Upper lobe of left lung (tissue), 6 donors: ENCODE measurements around the gene SLC25A21. TPM values are rescaled to one million over a fixed set of nuclear protein-coding genes. Genes with fewer than 3 reads are reported as not detected.
A peak's percentile ranks its signal among the peaks of the same experiment; 100 is the strongest.

Source experiments
- ATAC-seq, 2 donors: fragments of 200-7000 bp; cut with Tn5 transposase; one replicate each; pipeline ENCODE4 v1.9.1; 2022; ENCODE audit warnings: mild to moderate bottlenecking in 2 of 2, moderate library complexity in 2 of 2; ENCODE audit not compliant: low FRiP score in 2 of 2
- DNase-seq, 2 donors: peaks; one replicate each; pipeline ENCODE4 v3.0.0-alpha.2; 2019 to 2020
- H3K27ac ChIP-seq, 4 donors: fragments of 200-600 bp; sonication (generic); one replicate each; pipeline ENCODE4 v1.5.1; 2016 to 2019
- H3K27me3 ChIP-seq, 4 donors: fragments of 200-600 bp; sonication (generic); one replicate each; pipeline ENCODE4 v1.5.1; 2017 to 2019
- H3K36me3 ChIP-seq, 4 donors: fragments of 200-600 bp; sonication (generic); one replicate each; pipeline ENCODE4 v1.5.1; 2016 to 2019
- H3K4me1 ChIP-seq, 4 donors: fragments of 200-600 bp; sonication (generic); one replicate each; pipeline ENCODE4 v1.5.1; 2018 to 2019
- H3K4me3 ChIP-seq, 4 donors: fragments of 200-600 bp; sonication (generic); one replicate each; pipeline ENCODE4 v1.5.1; 2017 to 2019; ENCODE audit warnings: mild to moderate bottlenecking in 2 of 4, moderate library complexity in 1 of 4
- H3K9me3 ChIP-seq, 4 donors: fragments of 200-600 bp; sonication (generic); one replicate each; pipeline ENCODE4 v1.5.1; 2018 to 2019
- CTCF ChIP-seq, 6 experiments: fragments of 450-650 bp in 4 of 6; fragments of 200-600 bp in 2 of 6; sonication (generic) in 2 of 6; IDR thresholded peaks; one replicate each; pipeline ENCODE4 v1.5.1; 2016 to 2019; ENCODE audit warnings: antibody characterized with exemption in 6 of 6
- EP300 ChIP-seq, 4 donors: sonication (generic); formaldehyde crosslinking; IDR thresholded peaks; one replicate each; pipeline ENCODE4 v1.5.1; 2017; ENCODE audit warnings: antibody characterized with exemption in 4 of 4, control low read depth in 2 of 4
- POLR2A ChIP-seq, 4 donors: fragments of 450-650 bp; IDR thresholded peaks; one replicate each; pipeline ENCODE4 v1.5.1; 2016 to 2017; ENCODE audit warnings: antibody characterized with exemption in 4 of 4, mild to moderate bottlenecking in 2 of 4
- POLR2AphosphoS5 ChIP-seq, 2 donors: sonication (generic); formaldehyde crosslinking; IDR thresholded peaks; one replicate each; pipeline ENCODE4 v1.5.1; 2017; ENCODE audit warnings: antibody characterized with exemption in 2 of 2
- WGBS, 2 donors: methylation state at CpG; one replicate each; pipeline ENCODE4 v1.1.5; 2017 to 2018; 5-methylcytosine and 5-hydroxymethylcytosine counted together
- total RNA-seq, 6 donors: library from RNA; depleted of rRNA in 4 of 6; stranded (reverse); fragments of >200 nt in 4 of 6; gene quantifications; one replicate each; pipeline versions ENCODE4 v1.1.0 to v1.2.1, GENCODE V29; 2016 to 2021
- donor health status: DM: no; HTN: no; CAD: no; lungs with moderate emphysema.
- donor health status: DM: no; HTN: yes; CAD: no; lungs with severe emphysema.

The SLC25A21 gene
- total RNA-seq, 6 donors from 2014 or later, result 0.15 to 1.7 (median 0.30) TPM; not detected in 3

DNA sequence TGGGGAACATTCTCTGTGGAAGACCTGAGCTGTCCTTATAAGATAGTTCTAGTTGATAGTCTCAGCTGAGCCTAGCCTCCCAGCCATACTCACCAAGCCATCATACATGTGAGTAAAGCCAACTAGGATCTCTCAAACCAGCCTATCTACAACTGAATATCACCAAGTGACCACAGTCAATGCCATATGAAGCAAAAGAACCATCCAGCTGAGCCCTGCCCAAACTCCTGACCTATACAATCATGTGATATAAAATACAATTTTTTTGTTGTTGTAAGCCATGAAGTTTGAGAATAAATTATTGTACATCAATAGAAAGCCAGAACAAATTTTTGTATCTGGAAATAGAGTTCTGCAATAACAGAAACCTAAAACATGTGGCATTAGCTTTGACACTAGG lies 118.3 kb downstream of the SLC25A21 start:
- no peak for DNase-seq
- ATAC-seq, result no peak
- Histone ChIP-seq H3K4me3 (no peak overlapping the region), H3K27me3 (no peaks in the 10 kb centered on the region), H3K4me1 (no peaks in the 10 kb centered on the region), H3K27ac (no peak overlapping the region), H3K36me3 (no peaks in the 10 kb centered on the region), H3K9me3 (peaks cover 0 to 10% (median 6%) of the 10 kb centered on the region in 4 donors)
- TF ChIP-seq POLR2A (IDR thresholded peaks at IDR 0.05) (no peak), POLR2AphosphoS5 (IDR thresholded peaks at IDR 0.05) (no peak), EP300 (IDR thresholded peaks at IDR 0.05) (no peak), CTCF (IDR thresholded peaks at IDR 0.05) (no peak)

GRCh38 chr14:37051680-37052079 lies 120.7 kb downstream of the SLC25A21 start:
- Histone ChIP-seq H3K4me3 (no peak overlapping the region), H3K9me3 (peaks cover 0 to 10% (median 6%) of the 10 kb centered on the region in 4 donors), H3K27ac (no peak overlapping the region), H3K27me3 (no peaks in the 10 kb centered on the region), H3K4me1 (no peaks in the 10 kb centered on the region), H3K36me3 (no peaks in the 10 kb centered on the region)
- 89 to 91% methylated on average over 5 of the region's 5 CpGs for WGBS, 2 donors
- DNase-seq (peak in 1 of 2 donors; percentile 40), ATAC-seq (no peak)
- no peak for TF ChIP-seq POLR2AphosphoS5 (IDR thresholded peaks at IDR 0.05)
- TF ChIP-seq EP300 (IDR thresholded peaks at IDR 0.05), result no peak
- no peak for TF ChIP-seq CTCF (IDR thresholded peaks at IDR 0.05)
- TF ChIP-seq POLR2A (IDR thresholded peaks at IDR 0.05), result no peak

DNA sequence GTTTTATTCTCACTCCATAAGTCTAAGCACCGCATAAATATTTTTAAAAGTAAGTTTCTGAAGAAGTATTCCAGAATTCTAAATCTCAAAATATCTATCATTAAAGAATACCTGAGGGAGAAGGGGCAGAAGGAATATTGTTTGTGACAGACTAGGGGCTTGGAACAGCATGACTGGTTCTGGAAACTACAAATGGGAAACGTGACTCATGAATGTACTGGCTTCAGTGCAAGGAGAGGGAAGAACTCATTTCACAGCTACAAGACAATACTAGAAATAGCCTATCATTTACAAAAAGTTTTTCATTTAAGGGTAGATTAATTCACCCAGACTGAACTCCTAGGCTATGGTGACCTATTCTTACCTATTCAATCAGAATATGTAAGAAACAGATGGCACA lies 121.3 kb downstream of the SLC25A21 start:
- DNase-seq, result no peak
- no peak overlapping the region for H3K27ac ChIP-seq
- WGBS, 2 donors, result 88 to 98% methylated on average over 2 of the region's 2 CpGs

DNA sequence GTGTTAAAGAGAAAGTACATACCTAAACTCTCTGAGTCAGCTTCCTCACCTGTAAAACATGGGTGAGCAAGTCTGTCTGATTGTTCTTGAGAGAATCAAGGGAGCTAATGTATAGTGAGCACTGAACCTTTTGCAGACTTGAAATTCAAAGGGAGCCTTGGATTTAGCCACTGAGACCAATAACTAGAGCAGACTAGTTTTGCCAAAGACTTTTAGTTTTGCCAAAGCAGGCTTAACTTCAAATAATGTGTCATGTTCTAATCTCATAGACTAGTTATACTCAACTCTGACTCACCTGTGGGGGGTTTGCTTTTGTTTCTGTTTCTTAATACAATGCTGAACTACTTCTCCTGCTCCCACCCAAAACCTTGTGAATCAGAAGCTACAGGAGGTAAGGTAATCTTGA lies 123.7 kb downstream of the SLC25A21 start:
- H3K27me3 ChIP-seq, result no peaks in the 10 kb centered on the region
- no peak overlapping the region for H3K27ac ChIP-seq
- H3K36me3 ChIP-seq, result no peaks in the 10 kb centered on the region
- DNase-seq (no peak), ATAC-seq (no peak)
- TF ChIP-seq POLR2AphosphoS5 (IDR thresholded peaks at IDR 0.05), result no peak
- TF ChIP-seq EP300 (IDR thresholded peaks at IDR 0.05), result no peak
- TF ChIP-seq POLR2A (IDR thresholded peaks at IDR 0.05), result no peak
- no peak for TF ChIP-seq CTCF (IDR thresholded peaks at IDR 0.05)
- no peak overlapping the region for H3K4me3 ChIP-seq
- no peaks in the 10 kb centered on the region for H3K9me3 ChIP-seq
- no peaks in the 10 kb centered on the region for H3K4me1 ChIP-seq

More for the DNA sequence above, 121.3 kb downstream of the SLC25A21 start:
- H3K27me3 ChIP-seq, result no peaks in the 10 kb centered on the region
- no peak overlapping the region for H3K4me3 ChIP-seq
- ATAC-seq, result no peak
- no peaks in the 10 kb centered on the region for H3K36me3 ChIP-seq
- no peaks in the 10 kb centered on the region for H3K4me1 ChIP-seq
- H3K9me3 ChIP-seq, result peaks cover 0 to 10% (median 6%) of the 10 kb centered on the region in 4 donors
- TF ChIP-seq EP300 (IDR thresholded peaks at IDR 0.05), result no peak
- no peak for TF ChIP-seq CTCF (IDR thresholded peaks at IDR 0.05)
- TF ChIP-seq POLR2AphosphoS5 (IDR thresholded peaks at IDR 0.05), result no peak
- no peak for TF ChIP-seq POLR2A (IDR thresholded peaks at IDR 0.05)

GRCh38 chr14:37047996-37048395 lies 124.4 kb downstream of the SLC25A21 start:
- no peak for ATAC-seq
- H3K9me3 ChIP-seq, result no peaks in the 10 kb centered on the region
- 54 to 56% methylated on average over 4 of the region's 4 CpGs for WGBS, 2 donors
- H3K4me1 ChIP-seq, result no peaks in the 10 kb centered on the region
- no peak overlapping the region for H3K27ac ChIP-seq
- H3K27me3 ChIP-seq, result no peaks in the 10 kb centered on the region
- no peak overlapping the region for H3K4me3 ChIP-seq
- TF ChIP-seq CTCF (IDR thresholded peaks at IDR 0.05), result no peak
- no peak for TF ChIP-seq POLR2A (IDR thresholded peaks at IDR 0.05)
- no peak for TF ChIP-seq EP300 (IDR thresholded peaks at IDR 0.05)
- no peak for TF ChIP-seq POLR2AphosphoS5 (IDR thresholded peaks at IDR 0.05)
- DNase-seq, result no peak
- H3K36me3 ChIP-seq, result no peaks in the 10 kb centered on the region
